ENCODE data around the gene AGXT2.
"Not testable (repeated sequence)": the region's sequence is repeated elsewhere in the genome, so short reads cannot be mapped to it uniquely, and the experiment has no call there.

AGXT2 gene

GRCh38 chr5:35012365-35012764 lies 35.4 kb downstream of the AGXT2 start:
- no peak for DNase-seq (ENCODE audit: low read depth)

DNA sequence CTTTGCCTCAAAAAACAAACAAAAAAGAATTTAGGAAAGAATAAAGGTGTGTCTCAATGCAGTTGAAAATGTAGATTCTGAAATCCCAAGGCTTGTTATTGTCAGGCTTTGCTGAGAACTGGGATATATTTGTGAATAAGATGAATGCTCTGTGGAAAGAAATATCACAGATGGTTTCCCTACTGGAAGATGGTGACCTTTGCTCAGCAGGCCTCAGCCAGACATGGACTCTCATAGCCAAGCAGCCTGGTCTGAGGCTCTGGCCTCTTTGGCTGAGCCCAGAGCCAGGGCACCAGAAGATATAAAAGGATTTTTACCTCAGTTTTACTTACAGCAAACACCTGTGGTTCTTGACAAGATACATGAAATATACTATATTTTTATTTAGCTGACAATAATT lies 37.1 kb downstream of the AGXT2 start:
- no peak for DNase-seq (ENCODE audit: low read depth)

DNA sequence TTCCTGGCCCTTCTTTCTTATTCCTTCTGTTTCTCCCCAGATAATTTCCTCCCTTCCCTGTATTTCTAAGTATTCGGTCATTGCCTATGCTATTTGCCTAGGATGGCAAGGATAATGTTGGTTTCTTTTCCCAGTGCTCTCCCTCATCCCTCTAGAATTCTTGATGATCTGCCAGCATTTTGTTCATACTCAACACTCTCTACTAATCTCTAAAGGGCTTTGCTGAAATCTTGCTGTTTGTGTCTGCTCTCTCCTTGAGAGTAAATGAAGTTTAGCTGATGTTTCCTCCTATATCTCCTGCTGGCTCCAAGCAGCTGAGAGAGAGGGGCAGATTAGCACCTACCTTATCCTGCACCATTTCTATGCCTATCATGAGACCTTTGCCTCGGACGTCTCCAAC lies 38.1 kb downstream of the AGXT2 start:
- DNase-seq (ENCODE audit: low read depth): no peak

GRCh38 chr5:35009019-35009418 lies 38.7 kb downstream of the AGXT2 start:
- no peak for DNase-seq (ENCODE audit: low read depth)

GRCh38 chr5:35004771-35005170 lies 43.0 kb downstream of the AGXT2 start:
- DNase-seq (ENCODE audit: low read depth): no peak

DNA sequence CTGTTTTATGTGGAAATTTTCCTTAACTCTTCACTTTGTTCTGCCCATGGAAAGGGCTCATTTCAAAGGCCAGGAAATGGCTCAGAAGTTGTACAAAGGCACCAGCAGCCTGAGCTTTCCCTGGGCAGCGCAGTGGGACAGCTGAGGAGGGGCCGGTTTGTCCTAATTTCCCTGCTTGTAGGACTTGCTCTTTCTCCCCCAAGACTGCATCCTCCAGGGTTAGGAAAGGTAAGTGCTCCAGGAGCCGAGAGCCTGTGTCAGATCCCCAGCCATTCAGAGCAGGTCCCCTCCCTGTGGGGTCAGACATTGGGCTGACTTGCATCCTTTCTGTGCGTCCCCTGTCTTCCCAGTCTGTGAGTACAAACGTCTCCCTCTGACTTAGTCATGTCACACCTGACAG lies 43.5 kb downstream of the AGXT2 start:
- DNase-seq (ENCODE audit: low read depth): no peak

GRCh38 chr5:35003018-35003957 lies 44.5 kb downstream of the AGXT2 start:
- DNase-seq (ENCODE audit: low read depth): peak; percentile 53

DNA sequence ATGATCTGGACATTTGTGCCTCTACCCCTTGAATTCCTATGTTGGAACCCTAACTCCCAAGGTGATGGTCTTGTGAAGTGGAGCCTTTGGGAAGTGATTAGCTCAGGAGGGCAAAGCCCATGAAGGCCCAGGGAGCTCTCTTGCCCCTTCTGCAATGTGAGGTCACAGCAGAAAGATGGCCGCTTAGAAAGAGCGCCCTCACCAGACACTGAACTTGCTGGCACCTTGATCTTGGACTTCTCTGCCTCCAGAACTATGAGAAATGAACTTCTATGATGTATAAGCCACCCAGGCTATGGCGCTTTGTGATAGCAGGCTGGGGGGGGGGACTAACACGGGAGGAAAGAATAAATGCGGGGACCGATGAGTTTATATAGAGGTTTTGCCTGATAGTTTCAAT lies 45.3 kb downstream of the AGXT2 start:
- DNase-seq (ENCODE audit: low read depth): no peak

GRCh38 chr5:35001842-35002241 lies 45.9 kb downstream of the AGXT2 start:
- no peak for DNase-seq (ENCODE audit: low read depth)

GRCh38 chr5:34998058-34998789 lies 49.5 kb downstream of the AGXT2 start:
- no peak for DNase-seq (ENCODE audit: low read depth)

- DNase-seq (ENCODE audit: low read depth): no peak
Measured at GRCh38 chr5:34996261-34996660, 51.5 kb downstream of the AGXT2 start.

- no peak for DNase-seq (ENCODE audit: low read depth)
Measured at GRCh38 chr5:34993951-34994350, 53.8 kb downstream of the AGXT2 start.

GRCh38 chr5:34991486-34992238 lies 56.1 kb downstream of the AGXT2 start:
- DNase-seq (ENCODE audit: low read depth): no peak

GRCh38 chr5:34986965-34987364 lies 60.8 kb downstream of the AGXT2 start:
- DNase-seq (ENCODE audit: low read depth): no peak

GRCh38 chr5:34982823-34983222 lies 64.9 kb downstream of the AGXT2 start:
- no peak for DNase-seq (ENCODE audit: low read depth)

DNA sequence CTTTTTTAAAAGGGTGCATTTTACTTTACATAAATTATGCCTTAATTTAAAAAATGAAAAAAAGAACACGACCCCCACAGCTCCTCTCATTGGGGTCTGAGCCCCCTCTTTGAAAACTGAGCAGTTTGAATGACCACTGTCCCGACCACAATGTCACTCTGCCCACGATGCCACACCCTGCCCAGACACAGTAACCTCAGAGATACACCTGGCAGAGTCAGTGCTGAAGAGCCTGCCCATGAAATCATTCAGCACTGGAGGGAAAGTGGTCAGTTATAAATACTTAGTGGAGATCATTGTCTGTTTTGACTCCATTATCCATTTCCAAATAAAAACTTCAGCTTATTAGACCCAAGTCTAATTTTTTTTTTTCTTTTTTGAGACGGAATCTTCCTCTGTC lies 69.1 kb downstream of the AGXT2 start:
- no peak for DNase-seq (ENCODE audit: low read depth)

GRCh38 chr5:34977934-34978613 lies 69.7 kb downstream of the AGXT2 start:
- DNase-seq (ENCODE audit: low read depth): no peak

- DNase-seq (ENCODE audit: low read depth): no peak
Measured at GRCh38 chr5:34976347-34976746, 71.4 kb downstream of the AGXT2 start.

DNA sequence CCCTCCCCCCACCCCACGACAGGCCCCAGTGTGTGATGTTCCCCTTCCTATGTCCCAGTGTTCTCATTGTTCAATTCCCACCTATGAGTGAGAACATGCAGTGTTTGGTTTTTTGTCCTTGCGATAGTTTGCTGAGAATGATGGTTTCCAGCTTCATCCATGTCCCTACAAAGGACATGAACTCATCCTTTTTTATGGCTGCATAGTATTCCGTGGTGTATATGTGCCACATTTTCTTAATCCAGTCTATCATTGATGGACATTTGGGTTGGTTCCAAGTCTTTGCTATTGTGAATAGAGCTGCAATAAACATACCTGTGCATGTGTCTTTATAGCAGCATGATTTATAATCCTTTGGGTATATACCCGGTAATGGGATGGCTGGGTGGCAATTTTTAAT lies 76.1 kb downstream of the AGXT2 start:
- not testable (repeated sequence) for DNase-seq (ENCODE audit: low read depth)

DNA sequence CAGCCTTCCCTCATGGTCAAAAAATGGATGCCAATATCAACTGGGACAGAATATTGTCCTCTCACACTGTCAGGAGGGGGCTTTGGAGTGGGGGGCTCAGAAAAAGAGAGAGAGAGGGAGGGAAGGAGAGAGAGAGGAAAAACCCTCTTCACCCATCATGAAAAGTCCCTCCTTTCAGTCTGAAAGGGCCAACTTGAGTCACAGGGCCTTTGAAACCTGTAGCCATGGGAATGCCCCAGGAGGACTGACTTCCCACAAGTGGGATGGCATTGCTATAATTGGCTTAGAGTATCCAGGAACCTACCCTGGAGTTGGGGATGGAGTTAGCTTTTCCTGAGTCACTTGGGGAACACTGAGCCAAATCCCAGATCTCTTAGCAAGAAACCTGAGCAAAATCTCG lies 77.2 kb downstream of the AGXT2 start:
- no peak for DNase-seq (ENCODE audit: low read depth)

DNA sequence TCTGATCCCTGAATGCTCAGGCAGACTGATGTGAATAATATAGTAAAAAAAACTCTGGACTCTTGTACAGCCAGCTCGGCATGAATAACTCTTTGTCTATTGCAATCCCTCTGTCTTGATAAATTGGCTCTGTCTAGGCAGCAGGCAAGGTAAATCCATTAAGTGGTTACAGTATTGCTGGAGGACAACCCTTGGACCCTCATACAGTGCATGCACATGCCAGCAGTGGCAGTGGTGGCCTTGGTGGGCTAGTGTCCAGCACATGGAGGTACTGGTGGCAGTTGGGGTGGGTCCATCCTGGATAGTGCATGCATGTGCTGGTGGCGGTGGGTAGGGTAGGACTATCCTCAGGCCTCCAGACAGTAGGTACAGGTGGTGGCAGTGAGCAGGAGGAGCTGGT lies 79.5 kb downstream of the AGXT2 start:
- DNase-seq (ENCODE audit: low read depth): no peak

- no peak for DNase-seq (ENCODE audit: low read depth)
Measured at GRCh38 chr5:34967540-34967939, 80.2 kb downstream of the AGXT2 start.
